Measurements from ENCODE around the gene TRIM54. TPM values are rescaled to one million over a fixed set of nuclear protein-coding genes. Genes with fewer than 3 reads are reported as not detected.
A peak's percentile ranks its signal among the peaks of the same experiment; 100 is the strongest.
"Not testable (repeated sequence)": the region's sequence is repeated elsewhere in the genome, so short reads cannot be mapped to it uniquely, and the experiment has no call there.

Gene TRIM54
- total RNA-seq, 4 donors from 2014 or later = 0.22 to 1.6 (median 0.54) TPM; not detected in 1

DNA sequence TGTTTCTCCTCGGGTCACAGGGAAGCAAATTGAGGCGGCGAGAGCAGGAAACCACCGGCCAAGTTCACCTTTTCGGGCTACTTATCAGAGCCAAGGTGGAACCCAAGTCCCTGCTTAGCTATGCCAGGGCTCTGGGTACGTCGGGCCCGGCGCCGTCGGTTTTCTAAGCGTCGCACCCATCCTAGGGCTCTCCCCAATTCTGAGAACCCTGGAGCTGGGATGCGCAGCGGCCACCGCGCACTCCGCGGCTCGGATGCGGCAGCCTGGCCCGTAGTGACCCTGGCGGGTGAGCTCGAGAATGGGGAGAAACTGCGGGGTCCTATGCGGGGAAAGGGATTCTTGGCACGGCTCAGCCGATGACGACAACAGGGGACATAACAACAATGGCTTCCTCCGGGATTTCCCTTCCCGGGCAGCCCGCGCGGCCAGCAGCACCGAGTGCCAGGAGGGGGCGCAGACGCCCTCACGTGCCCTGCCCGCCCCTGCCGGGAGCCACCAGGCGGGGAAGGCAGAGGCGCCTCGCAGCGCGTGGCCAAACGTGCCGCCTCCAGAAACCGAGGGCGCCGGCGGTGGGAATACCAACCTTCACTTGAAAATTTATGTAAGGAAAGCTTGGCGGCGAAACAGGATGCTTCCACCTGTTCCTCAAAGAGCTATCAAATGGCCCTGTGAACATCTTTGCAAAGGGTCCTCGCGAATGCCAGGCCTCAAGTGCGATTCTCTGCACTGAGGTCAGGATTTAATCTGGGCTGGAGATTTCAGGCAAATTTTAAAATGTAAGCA, 17.3 kb upstream of the TRIM54 start:
- Histone ChIP-seq H3K9me3 (no peaks in the 10 kb centered on the region), H3K36me3 (no peaks in the 10 kb centered on the region), H3K27me3 (peaks cover 29% of the 10 kb centered on the region), H3K4me1 (peaks cover 30 to 38% of the 10 kb centered on the region in 2 donors), H3K4me3 (replicated peaks in 1 of 3) (peak overlapping the region in 1 of 3 donors; percentile 14), H3K27ac (no peak overlapping the region)
- 9% methylated on average over 17 to 20 of the region's 56 CpGs for WGBS, 2 donors
- TF ChIP-seq CTCF (IDR thresholded peaks at IDR 0.05) = peak in 4 of 6 experiments; percentile 30 to 61 (median 50)
- TF ChIP-seq POLR2A (IDR thresholded peaks at IDR 0.05) = no peak
- intact Hi-C loops (cut with DNase I) = no loop called here
- DNase-seq = peak; percentile 73 to 81

GRCh38 chr2:27265536-27265870, 16.7 kb upstream of the TRIM54 start:
- Histone ChIP-seq H3K27me3 (peaks cover 29% of the 10 kb centered on the region), H3K36me3 (no peaks in the 10 kb centered on the region), H3K4me3 (replicated peaks in 1 of 3) (no peak overlapping the region), H3K27ac (no peak overlapping the region), H3K9me3 (no peaks in the 10 kb centered on the region), H3K4me1 (peaks cover 30 to 38% of the 10 kb centered on the region in 2 donors)
- TF ChIP-seq POLR2A (IDR thresholded peaks at IDR 0.05) (no peak), CTCF (IDR thresholded peaks at IDR 0.05) (no peak)
- no peak for DNase-seq
- intact Hi-C loops (cut with DNase I) = no loop called here

- 56 to 62% methylated on average over 13 of the region's 13 CpGs for WGBS, 2 donors
- DNase-seq; intact Hi-C loops (cut with DNase I); H3K27me3 ChIP-seq; H3K27ac ChIP-seq; H3K36me3 ChIP-seq; H3K4me3 ChIP-seq (replicated peaks in 1 of 3); H3K9me3 ChIP-seq: not testable (repeated sequence)
- H3K4me1 ChIP-seq = peaks cover 20 to 22% of the 10 kb centered on the region in 2 donors
Observed at GRCh38 chr2:27268296-27268695, 13.9 kb upstream of the TRIM54 start.

GRCh38 chr2:27270131-27270530, 12.1 kb upstream of the TRIM54 start:
- intact Hi-C loops (cut with DNase I) = no loop called here
- WGBS, 2 donors = 86% methylated on average over 3 of the region's 3 CpGs
- H3K4me3 ChIP-seq (replicated peaks in 1 of 3) = no peak overlapping the region
- no peaks in the 10 kb centered on the region for H3K9me3 ChIP-seq
- no peak overlapping the region for H3K27ac ChIP-seq
- TF ChIP-seq POLR2A (IDR thresholded peaks at IDR 0.05) (no peak), CTCF (IDR thresholded peaks at IDR 0.05) (no peak)
- no peaks in the 10 kb centered on the region for H3K27me3 ChIP-seq
- DNase-seq = no peak
- H3K36me3 ChIP-seq = no peaks in the 10 kb centered on the region
- peaks cover 3 to 4% of the 10 kb centered on the region in 2 donors for H3K4me1 ChIP-seq

GRCh38 chr2:27270670-27271069, 11.6 kb upstream of the TRIM54 start:
- no peaks in the 10 kb centered on the region for H3K27me3 ChIP-seq
- H3K4me3 ChIP-seq (replicated peaks in 1 of 3) = no peak overlapping the region
- no peak overlapping the region for H3K27ac ChIP-seq
- DNase-seq = no peak
- intact Hi-C loops (cut with DNase I) = no loop called here
- WGBS, 2 donors = 86 to 95% methylated on average over 2 of the region's 2 CpGs
- no peaks in the 10 kb centered on the region for H3K9me3 ChIP-seq
- H3K36me3 ChIP-seq = no peaks in the 10 kb centered on the region
- TF ChIP-seq CTCF (IDR thresholded peaks at IDR 0.05) = no peak
- TF ChIP-seq POLR2A (IDR thresholded peaks at IDR 0.05) = no peak
- H3K4me1 ChIP-seq = no peaks in the 10 kb centered on the region

Data from thyroid gland (tissue), 4 donors.